ENCODE data around the gene PRKAR1B. TPM values are rescaled to one million over a fixed set of nuclear protein-coding genes. Genes with fewer than 3 reads are reported as not detected.

The PRKAR1B gene
- total RNA-seq, 1 donor from 2014 or later, result 14.0 TPM

GRCh38 chr7:506391-506831, 220.7 kb downstream of the PRKAR1B start:
- H3K4me3 ChIP-seq (ENCODE audit: low read depth, low read length), result no peak overlapping the region
- DNase-seq (ENCODE audit: low read depth) (no peak), FAIRE-seq (no peak)
- no peak for TF ChIP-seq CTCF (IDR thresholded peaks at IDR 0.05; ENCODE audit: insufficient read depth, low read length, severe bottlenecking)
- H3K27me3 ChIP-seq (ENCODE audit: control insufficient read depth, insufficient read depth, low read length), result no peaks in the 10 kb centered on the region
- H3K36me3 ChIP-seq (ENCODE audit: control insufficient read depth, insufficient read depth, low read length), result peaks cover 34% of the 10 kb centered on the region

- no peak overlapping the region for H3K4me3 ChIP-seq (ENCODE audit: low read depth, low read length)
- no peaks in the 10 kb centered on the region for H3K27me3 ChIP-seq (ENCODE audit: control insufficient read depth, insufficient read depth, low read length)
- H3K36me3 ChIP-seq (ENCODE audit: control insufficient read depth, insufficient read depth, low read length), result peaks cover 40% of the 10 kb centered on the region
- DNase-seq (ENCODE audit: low read depth) (no peak), FAIRE-seq (no peak)
- no peak for TF ChIP-seq CTCF (IDR thresholded peaks at IDR 0.05; ENCODE audit: insufficient read depth, low read length, severe bottlenecking)
Observed at GRCh38 chr7:505171-505570, 221.9 kb downstream of the PRKAR1B start.

GRCh38 chr7:504221-505111, 222.6 kb downstream of the PRKAR1B start:
- Histone ChIP-seq H3K4me3 (ENCODE audit: low read depth, low read length) (no peak overlapping the region), H3K36me3 (ENCODE audit: control insufficient read depth, insufficient read depth, low read length) (peaks cover 42% of the 10 kb centered on the region), H3K27me3 (ENCODE audit: control insufficient read depth, insufficient read depth, low read length) (no peaks in the 10 kb centered on the region)
- FAIRE-seq (no peak), DNase-seq (ENCODE audit: low read depth) (no peak)
- TF ChIP-seq CTCF (IDR thresholded peaks at IDR 0.05; ENCODE audit: insufficient read depth, low read length, severe bottlenecking), result no peak

GRCh38 chr7:503575-504111, 223.4 kb downstream of the PRKAR1B start:
- Histone ChIP-seq H3K27me3 (ENCODE audit: control insufficient read depth, insufficient read depth, low read length) (no peaks in the 10 kb centered on the region), H3K4me3 (ENCODE audit: low read depth, low read length) (no peak overlapping the region), H3K36me3 (ENCODE audit: control insufficient read depth, insufficient read depth, low read length) (peaks cover 42% of the 10 kb centered on the region)
- FAIRE-seq, result no peak
- DNase-seq (ENCODE audit: low read depth), result no peak
- no peak for TF ChIP-seq CTCF (IDR thresholded peaks at IDR 0.05; ENCODE audit: insufficient read depth, low read length, severe bottlenecking)

- Histone ChIP-seq H3K36me3 (ENCODE audit: control insufficient read depth, insufficient read depth, low read length) (peaks cover 40% of the 10 kb centered on the region), H3K27me3 (ENCODE audit: control insufficient read depth, insufficient read depth, low read length) (no peaks in the 10 kb centered on the region), H3K4me3 (ENCODE audit: low read depth, low read length) (no peak overlapping the region)
- no peak for TF ChIP-seq CTCF (IDR thresholded peaks at IDR 0.05; ENCODE audit: insufficient read depth, low read length, severe bottlenecking)
- FAIRE-seq (no peak), DNase-seq (ENCODE audit: low read depth) (no peak)
Observed at GRCh38 chr7:502296-502695, 224.8 kb downstream of the PRKAR1B start.

All from bronchial epithelial cell (primary cell).